Ascending aorta (tissue), 2 donors: ENCODE measurements around the gene JAKMIP1. TPM values are rescaled to one million over a fixed set of nuclear protein-coding genes. Genes with fewer than 3 reads are reported as not detected.

Source experiments
- DNase-seq, 2 donors: peaks; one replicate each; pipeline ENCODE4 v3.0.0-alpha.2; 2019; ENCODE audit warnings: low spot score in 2 of 2
- H3K27ac ChIP-seq, 2 donors: fragments of 200-600 bp; sonication (generic); one replicate each; pipeline ENCODE4 v1.5.1; 2016 to 2017; ENCODE audit warnings: mild to moderate bottlenecking in 1 of 2
- H3K27me3 ChIP-seq: fragments of 200-600 bp; sonication (generic); one replicate; pipeline ENCODE4 v1.5.1; 2017
- H3K36me3 ChIP-seq, 2 donors: fragments of 200-600 bp; sonication (generic); one replicate each; pipeline ENCODE4 v1.5.1; 2016
- H3K4me1 ChIP-seq, 2 donors: fragments of 200-600 bp; sonication (generic); one replicate each; pipeline ENCODE4 v1.5.1; 2016 to 2017; ENCODE audit warnings: mild to moderate bottlenecking in 1 of 2
- H3K4me3 ChIP-seq, 2 donors: fragments of 200-600 bp; sonication (generic); one replicate each; pipeline ENCODE4 v1.5.1; 2016 to 2017; ENCODE audit warnings: mild to moderate bottlenecking in 1 of 2
- H3K9me3 ChIP-seq, 2 donors: fragments of 200-600 bp; sonication (generic); one replicate each; pipeline ENCODE4 v1.5.1; 2016
- intact Hi-C: fragments of 100-400 bp; cut with DNase I; formaldehyde crosslinking; loops from one replicate; pipeline ENCODE4 v1.15.1; 2023
- total RNA-seq: library from RNA; depleted of rRNA; stranded (reverse); fragments of >200 nt; gene quantifications from one replicate; pipeline ENCODE4 v1.1.0, GENCODE V29; 2016
- TF ChIP-seq, protein P1 (sequence below), 3 experiments: fragments of 200-600 bp in 2 of 3; fragments of 450-650 bp in 1 of 3; sonication (generic) in 2 of 3; IDR thresholded peaks; one replicate each; pipeline ENCODE4 v1.5.1; 2016 to 2019; ENCODE audit warnings: antibody characterized with exemption in 3 of 3, mild to moderate bottlenecking in 1 of 3, moderate library complexity in 1 of 3

JAKMIP1 gene
- total RNA-seq, 1 donor from 2014 or later, result not detected

DNA sequence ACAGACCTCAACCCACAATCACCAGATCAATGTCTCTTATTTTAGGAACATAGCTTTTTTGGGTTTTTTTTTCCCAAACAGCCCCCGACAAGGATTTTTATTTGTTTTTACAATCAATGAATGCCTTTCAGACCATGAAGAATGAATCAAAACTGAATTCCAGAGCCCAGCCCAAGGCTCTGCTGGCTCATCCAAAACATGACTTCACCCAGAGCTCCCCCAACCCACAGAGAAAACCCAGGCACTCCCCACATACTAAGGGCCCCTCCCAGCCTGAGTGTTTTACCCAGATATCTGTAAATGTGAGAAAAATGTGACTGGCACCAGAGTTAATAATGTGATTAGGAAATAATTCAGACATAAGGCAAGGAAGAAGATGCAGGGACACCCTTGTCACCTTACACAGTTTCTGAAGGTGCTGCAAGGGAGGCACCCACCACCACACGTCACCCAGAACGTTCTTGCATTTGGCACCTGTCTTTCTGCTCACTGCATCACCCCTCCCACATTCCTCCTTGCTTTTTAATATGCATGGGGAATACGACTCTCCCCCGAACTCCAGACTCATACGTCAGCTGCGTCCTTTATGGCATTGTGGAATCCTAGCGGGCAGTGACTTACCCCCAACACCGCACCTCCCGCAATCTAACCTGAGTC is 134.3 kb downstream of the JAKMIP1 start:
- no peaks in the 10 kb centered on the region for H3K27me3 ChIP-seq
- no peak for DNase-seq
- H3K27ac ChIP-seq, result no peak overlapping the region
- H3K9me3 ChIP-seq, result no peaks in the 10 kb centered on the region
- TF ChIP-seq, protein P1, sequence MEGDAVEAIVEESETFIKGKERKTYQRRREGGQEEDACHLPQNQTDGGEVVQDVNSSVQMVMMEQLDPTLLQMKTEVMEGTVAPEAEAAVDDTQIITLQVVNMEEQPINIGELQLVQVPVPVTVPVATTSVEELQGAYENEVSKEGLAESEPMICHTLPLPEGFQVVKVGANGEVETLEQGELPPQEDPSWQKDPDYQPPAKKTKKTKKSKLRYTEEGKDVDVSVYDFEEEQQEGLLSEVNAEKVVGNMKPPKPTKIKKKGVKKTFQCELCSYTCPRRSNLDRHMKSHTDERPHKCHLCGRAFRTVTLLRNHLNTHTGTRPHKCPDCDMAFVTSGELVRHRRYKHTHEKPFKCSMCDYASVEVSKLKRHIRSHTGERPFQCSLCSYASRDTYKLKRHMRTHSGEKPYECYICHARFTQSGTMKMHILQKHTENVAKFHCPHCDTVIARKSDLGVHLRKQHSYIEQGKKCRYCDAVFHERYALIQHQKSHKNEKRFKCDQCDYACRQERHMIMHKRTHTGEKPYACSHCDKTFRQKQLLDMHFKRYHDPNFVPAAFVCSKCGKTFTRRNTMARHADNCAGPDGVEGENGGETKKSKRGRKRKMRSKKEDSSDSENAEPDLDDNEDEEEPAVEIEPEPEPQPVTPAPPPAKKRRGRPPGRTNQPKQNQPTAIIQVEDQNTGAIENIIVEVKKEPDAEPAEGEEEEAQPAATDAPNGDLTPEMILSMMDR (IDR thresholded peaks at IDR 0.05), result no peak
- no peaks in the 10 kb centered on the region for H3K36me3 ChIP-seq
- intact Hi-C loops, result no loop called here
- no peak overlapping the region for H3K4me3 ChIP-seq
- no peaks in the 10 kb centered on the region for H3K4me1 ChIP-seq

DNA sequence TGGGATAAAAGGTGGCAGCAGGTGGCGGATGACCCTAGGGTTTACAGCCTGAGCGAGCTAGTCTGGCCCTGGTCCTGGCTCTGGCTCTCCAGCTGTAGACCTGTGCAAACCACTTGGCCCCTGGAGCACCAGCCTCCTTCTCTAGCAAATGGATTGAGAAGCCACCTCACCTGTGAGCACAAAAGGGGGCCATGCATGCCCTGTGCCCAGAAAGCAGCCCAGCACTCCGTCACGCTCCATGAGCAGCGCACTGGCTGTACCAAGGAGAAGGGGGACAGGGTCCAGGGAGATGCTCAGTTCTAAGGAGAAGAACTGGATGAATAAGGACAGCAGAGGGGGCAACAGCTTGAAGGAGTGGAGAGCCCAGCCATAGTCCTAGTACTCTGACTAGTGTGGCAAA is 135.2 kb downstream of the JAKMIP1 start:
- intact Hi-C loops, result no loop called here
- Histone ChIP-seq H3K4me3 (no peak overlapping the region), H3K9me3 (peaks cover 4 to 7% of the 10 kb centered on the region in 2 donors), H3K36me3 (no peaks in the 10 kb centered on the region), H3K27ac (no peak overlapping the region), H3K27me3 (no peaks in the 10 kb centered on the region), H3K4me1 (no peaks in the 10 kb centered on the region)
- TF ChIP-seq, protein P1 (IDR thresholded peaks at IDR 0.05), result no peak
- DNase-seq, result no peak

DNA sequence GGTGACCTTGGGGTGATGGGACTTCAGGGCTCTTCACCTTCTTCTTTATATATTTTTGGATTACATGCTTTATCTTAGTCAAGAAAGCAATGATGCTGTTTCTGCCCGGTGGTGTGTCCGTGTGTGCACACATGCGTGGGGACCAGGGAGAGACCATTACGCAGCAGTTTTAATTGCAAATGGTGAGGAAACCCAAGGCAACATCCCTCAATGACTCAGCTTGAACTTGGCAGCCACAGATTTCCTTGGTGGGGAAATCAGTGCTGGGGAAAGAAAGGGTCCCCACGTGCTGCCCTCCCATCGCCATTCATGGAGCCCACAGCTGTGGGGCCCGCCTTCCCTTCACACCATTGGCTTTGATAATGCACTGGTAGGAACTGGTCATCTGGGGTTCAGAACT is 136.0 kb downstream of the JAKMIP1 start:
- Histone ChIP-seq H3K9me3 (peaks cover 7 to 12% of the 10 kb centered on the region in 2 donors), H3K4me1 (no peaks in the 10 kb centered on the region), H3K27ac (no peak overlapping the region), H3K4me3 (no peak overlapping the region), H3K27me3 (no peaks in the 10 kb centered on the region), H3K36me3 (no peaks in the 10 kb centered on the region)
- intact Hi-C loops, result no loop called here
- TF ChIP-seq, protein P1 (IDR thresholded peaks at IDR 0.05), result no peak
- DNase-seq, result no peak

DNA sequence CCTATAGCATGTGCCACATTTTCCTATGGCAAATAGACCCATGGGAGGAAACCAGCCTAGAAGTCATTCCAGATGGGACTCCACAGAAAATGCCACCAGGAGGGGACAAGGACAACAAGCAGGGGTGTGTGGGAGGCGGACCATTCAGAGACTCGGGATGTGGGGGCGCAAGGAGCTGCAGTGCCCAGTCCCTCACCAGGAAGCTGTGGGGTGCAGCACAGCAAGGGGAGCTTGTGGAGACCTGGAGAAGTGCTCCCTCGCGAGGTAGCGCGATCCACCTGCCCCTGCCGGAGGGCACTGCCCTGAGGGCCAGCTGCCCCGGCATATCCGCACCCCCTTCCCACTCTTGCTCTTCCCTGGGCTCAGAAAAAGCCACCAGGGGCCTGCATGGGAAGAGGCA is 136.7 kb downstream of the JAKMIP1 start:
- Histone ChIP-seq H3K4me1 (no peaks in the 10 kb centered on the region), H3K4me3 (no peak overlapping the region), H3K9me3 (peaks cover 10 to 19% of the 10 kb centered on the region in 2 donors), H3K27ac (no peak overlapping the region), H3K27me3 (no peaks in the 10 kb centered on the region), H3K36me3 (no peaks in the 10 kb centered on the region)
- intact Hi-C loops, result no loop called here
- DNase-seq, result no peak
- TF ChIP-seq, protein P1 (IDR thresholded peaks at IDR 0.05), result no peak

DNA sequence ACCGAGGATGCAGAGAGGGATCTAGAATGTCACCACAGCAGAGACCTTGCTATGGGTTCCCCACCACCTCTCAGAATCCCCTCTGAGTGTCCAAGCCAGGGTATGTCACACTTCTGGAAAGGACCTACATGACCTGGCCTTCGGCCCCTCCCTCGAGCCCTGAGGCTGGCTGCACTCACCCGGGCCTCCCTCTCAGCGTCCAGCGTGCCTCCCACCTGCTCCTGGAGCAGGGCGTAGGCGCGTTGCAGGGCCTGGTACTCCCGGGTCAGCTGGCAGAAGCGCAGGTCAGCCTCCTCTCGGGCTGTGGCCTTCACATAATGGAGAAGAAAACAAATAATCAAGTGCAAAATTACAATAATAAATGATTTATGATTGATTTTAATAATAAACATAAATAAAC is 138.2 kb downstream of the JAKMIP1 start:
- no peak overlapping the region for H3K4me3 ChIP-seq
- H3K27ac ChIP-seq, result no peak overlapping the region
- no peaks in the 10 kb centered on the region for H3K27me3 ChIP-seq
- no peaks in the 10 kb centered on the region for H3K36me3 ChIP-seq
- peaks cover 11 to 33% of the 10 kb centered on the region in 2 donors for H3K9me3 ChIP-seq
- no peaks in the 10 kb centered on the region for H3K4me1 ChIP-seq
- no peak for DNase-seq
- TF ChIP-seq, protein P1 (IDR thresholded peaks at IDR 0.05), result no peak
- intact Hi-C loops, result no loop called here
